Fibroblast of villous mesenchyme (primary cell): ENCODE data around the gene ANKS1A. TPM values are rescaled to one million over a fixed set of nuclear protein-coding genes. Genes with fewer than 3 reads are reported as not detected.

Experiments used
- DNase-seq: peaks from one replicate; pipeline ENCODE4 v3.0.0-alpha.2; 2010; ENCODE audit warnings: low read depth
- H3K4me3 ChIP-seq: 2 replicates; pipeline ENCODE4 v1.5.1; 2011; ENCODE audit warnings: low read depth, mild to moderate bottlenecking, low read length
- CTCF ChIP-seq: IDR thresholded peaks from 2 replicates; pipeline ENCODE4 v1.5.1; 2012; ENCODE audit warnings: low read depth, mild to moderate bottlenecking, low read length; ENCODE audit not compliant: insufficient read depth
- total RNA-seq: library from RNA; depleted of rRNA; stranded (reverse); fragments of >200 nt; gene quantifications from 2 replicates; pipeline ENCODE4 v1.2.3, GENCODE V29; 2012

Gene ANKS1A
- total RNA-seq, 1 donor: 12.5 TPM

- no peak for DNase-seq
- TF ChIP-seq CTCF: no peak
- H3K4me3 ChIP-seq: no peak overlapping the region
Observed at GRCh38 chr6:35050757-35051330, 161.8 kb downstream of the ANKS1A start.

- no peak for DNase-seq
- no peak for TF ChIP-seq CTCF
- no peak overlapping the region for H3K4me3 ChIP-seq
Observed at GRCh38 chr6:35051396-35051795, 162.3 kb downstream of the ANKS1A start.

- DNase-seq: no peak
- H3K4me3 ChIP-seq: no peak overlapping the region
- no peak for TF ChIP-seq CTCF
Observed at GRCh38 chr6:35051997-35052583, 163.0 kb downstream of the ANKS1A start.

GRCh38 chr6:35052694-35053565, 163.9 kb downstream of the ANKS1A start:
- H3K4me3 ChIP-seq: no peak overlapping the region
- peak; percentile 76 for DNase-seq
- no peak for TF ChIP-seq CTCF

- H3K4me3 ChIP-seq: no peak overlapping the region
- DNase-seq: no peak
- TF ChIP-seq CTCF: no peak
Observed at GRCh38 chr6:35053701-35054100, 164.6 kb downstream of the ANKS1A start.

GRCh38 chr6:35054106-35054742, 165.2 kb downstream of the ANKS1A start:
- H3K4me3 ChIP-seq: no peak overlapping the region
- no peak for TF ChIP-seq CTCF
- DNase-seq: no peak
